Amniotic epithelial cell (primary cell): ENCODE data around the gene KLRG1.

Source experiments
- DNase-seq: peaks from one replicate; pipeline ENCODE4 v3.0.0-alpha.2; 2010; ENCODE audit warnings: low read depth

The KLRG1 gene

DNA sequence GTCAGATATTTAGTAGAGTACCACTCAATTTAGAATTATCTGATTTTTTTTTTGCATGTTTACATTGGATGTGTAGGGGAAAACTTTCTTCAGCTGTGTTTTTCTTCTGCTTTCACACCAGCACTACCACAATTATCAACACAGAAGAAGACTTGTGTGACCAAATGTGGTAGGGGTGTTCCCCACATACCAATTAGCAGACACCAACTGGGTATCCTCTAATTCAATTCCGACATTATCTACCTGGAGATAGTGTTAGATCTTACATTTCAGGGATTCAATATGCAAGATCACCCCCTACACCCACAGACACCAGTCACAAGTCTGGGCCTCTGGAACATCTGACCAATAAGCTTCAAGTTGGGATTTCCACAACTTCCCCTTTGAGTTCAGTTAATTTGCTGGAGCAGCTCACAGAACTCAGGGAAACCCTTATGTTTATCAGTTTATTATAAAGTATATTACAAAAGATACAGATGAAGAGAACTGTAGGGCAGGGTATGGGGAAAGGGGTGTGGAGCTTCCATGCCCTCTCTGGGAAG, 4.1 kb upstream of the KLRG1 start:
- DNase-seq, result no peak

DNA sequence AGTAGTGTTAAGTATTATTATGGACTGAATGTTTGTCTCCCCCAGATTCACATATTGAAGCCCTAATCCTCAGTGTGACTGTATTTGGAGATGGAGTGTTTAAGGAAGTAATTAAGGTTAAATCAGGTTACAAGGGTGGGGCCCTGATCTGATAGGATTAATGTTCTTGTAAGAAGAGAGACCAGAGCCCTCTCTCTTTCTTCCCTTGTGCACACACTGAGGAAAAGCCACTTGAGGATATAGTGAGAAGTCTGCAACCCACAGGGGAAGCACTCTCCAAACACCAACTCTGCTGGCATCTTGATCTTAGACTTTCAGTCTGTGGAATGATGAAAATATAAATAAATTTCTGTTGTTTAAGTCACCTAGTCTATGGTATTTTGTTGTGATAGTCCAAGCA, 2.2 kb upstream of the KLRG1 start:
- DNase-seq, result no peak

DNA sequence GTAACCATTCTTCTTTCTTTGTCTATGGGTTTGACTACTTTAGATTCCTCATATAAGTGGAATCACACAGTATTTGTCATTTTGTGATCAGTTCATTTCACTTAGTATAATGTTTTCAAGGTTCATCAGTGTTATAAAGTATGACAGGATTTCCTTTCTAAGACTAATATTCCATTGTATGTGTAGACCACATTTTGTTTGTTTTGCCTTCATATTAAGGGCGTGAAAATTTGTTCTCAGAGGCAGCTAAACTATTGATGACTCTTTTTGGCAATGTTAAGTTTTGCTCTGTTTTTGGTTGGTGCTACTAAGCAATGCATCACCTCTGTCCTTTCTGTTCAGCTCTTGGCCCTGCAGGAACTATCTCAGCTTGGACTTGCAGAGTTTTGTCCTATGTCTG, 1.7 kb upstream of the KLRG1 start:
- no peak for DNase-seq

DNA sequence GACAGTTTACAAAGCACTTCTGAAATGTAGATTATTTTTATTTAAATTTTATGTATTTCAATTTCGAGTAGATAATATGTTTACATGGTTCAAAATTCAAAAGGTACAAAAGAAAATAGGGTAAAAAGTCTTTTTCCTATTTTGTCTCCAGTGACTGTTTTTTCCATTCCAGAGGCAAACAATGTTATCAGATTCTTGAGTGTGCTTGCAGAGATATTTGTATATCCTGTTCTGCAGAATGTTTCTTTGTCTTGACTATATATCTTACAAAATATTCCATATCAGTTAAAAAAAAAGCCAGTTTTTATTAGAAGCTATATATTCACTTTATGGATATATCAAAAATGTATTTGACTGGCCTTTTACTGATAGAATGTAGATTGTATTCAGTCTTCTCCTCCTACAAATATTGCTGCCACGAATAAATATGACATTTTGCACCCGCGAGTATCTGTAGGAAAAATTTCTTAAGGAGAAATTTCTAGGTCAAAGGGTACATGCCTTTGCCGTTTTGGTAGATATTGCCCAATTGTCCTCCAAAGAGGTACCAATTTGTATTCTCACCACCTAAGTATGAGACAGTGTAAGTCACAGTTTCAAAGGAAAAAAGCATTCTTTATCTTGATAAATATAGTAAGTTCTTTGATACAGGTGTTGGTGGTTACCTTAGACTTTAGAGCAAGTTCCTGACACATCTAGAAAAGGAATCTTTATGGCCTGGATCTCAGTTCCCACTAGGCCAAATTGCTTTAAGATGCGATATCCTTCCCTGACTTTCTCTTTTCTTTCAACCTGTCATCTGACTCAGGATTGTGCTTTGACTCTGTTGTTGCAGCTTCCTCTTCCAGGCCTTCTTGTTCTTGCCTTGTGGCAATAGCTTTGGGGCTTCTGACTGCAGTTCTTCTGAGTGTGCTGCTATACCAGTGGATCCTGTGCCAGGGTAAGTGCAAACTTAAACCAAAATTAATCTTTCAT, 2.3 kb downstream of the KLRG1 start:
- no peak for DNase-seq

DNA sequence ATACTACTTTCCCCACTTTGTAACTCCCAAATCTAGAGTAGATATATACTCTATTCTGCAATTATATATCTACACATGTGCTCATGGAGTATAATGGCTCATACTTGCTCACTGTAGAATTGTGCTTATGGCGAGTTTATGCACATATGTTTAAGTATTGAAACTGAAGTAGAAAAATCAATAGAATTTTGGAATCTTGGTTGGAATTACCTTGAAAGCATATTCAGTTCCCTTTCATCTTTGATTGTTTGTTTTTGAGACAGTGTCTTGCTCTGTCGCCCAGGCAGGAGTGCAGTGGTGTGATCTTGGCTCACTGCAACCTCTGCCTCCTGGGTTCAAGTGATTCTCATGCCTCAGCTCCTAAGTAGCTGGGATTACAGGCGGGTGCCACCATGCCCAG, 4.5 kb downstream of the KLRG1 start:
- no peak for DNase-seq

DNA sequence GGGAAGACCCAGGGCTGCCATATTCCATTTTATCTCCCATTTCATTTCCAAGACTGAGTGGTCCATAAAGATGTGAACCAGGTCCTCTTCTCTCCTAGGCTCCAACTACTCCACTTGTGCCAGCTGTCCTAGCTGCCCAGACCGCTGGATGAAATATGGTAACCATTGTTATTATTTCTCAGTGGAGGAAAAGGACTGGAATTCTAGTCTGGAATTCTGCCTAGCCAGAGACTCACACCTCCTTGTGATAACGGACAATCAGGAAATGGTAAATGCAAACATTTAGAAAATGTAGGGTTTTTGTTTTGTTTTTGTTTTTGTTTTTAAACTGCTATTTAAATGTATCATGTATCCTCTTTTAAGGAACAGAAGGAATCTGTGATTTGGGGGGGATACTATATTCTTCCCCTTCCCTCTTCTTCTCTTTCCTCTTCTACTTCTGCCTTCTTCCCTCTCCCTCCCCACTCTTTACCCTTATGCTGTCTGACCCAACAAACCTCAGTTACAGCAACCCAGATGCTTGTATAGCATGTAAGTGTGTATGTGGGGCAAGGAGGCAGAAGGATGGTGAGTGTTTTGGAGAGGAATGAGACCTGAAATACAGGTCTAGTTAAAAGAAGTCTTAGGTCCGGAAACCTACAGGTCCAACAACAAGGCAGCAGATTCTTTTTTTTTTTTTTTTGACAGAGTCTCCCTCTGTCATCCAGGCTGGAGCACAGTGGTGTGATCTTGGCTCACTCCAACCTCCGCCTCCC, 5.9 kb downstream of the KLRG1 start:
- no peak for DNase-seq

DNA sequence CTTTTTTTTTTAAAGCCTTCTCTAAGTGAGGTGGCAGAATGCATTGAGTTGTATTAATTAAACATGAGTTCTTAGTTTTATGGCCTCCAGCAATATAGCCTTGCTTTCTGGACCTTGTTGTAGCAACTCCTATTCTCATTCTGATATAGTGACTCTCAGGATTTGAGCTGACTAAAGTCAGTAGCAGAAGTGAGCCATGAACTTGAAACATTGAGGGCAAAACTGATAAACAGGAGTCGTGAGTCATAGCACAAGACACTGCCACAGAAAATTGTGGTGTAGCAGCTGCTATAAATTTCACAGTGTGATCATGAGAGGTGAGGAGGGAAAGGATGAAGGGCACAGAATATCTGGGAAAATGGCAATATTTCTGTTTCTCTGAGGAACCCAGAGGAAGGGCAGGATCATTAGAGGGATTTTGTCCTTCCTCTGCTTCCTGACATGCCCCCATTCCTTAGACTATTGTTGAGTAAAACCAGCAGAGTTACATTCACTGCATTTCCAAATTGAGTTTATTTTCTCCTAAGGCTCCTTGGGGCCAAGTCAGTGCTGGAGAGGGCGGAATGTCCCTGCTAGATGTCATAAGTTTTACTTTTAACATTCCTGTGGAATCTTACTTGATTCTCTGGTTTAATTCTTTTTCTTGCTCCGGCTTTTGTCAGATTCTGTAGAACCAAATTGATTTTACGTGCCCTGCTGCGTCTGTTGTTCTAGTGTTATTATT, 7.5 kb downstream of the KLRG1 start:
- peak; percentile 60 for DNase-seq

DNA sequence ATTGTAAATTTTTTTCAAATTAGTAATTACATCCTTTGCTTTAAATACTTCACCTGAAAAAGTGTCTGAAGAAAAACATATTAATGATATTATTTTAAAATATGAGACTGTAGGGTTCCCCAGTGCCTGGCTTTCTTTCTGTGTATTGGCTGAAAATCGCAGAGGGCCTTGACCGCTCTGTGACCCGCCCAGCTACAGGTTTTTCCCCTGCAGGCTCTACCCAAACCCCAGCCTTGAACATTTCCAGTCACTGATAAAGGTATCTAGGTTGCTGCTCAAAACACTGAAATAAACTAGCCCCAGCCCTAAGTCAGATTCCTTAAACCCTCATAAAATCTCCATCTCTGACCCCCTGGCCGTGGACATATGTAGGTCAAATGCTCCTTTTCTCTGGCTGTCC, 11.9 kb downstream of the KLRG1 start:
- no peak for DNase-seq

DNA sequence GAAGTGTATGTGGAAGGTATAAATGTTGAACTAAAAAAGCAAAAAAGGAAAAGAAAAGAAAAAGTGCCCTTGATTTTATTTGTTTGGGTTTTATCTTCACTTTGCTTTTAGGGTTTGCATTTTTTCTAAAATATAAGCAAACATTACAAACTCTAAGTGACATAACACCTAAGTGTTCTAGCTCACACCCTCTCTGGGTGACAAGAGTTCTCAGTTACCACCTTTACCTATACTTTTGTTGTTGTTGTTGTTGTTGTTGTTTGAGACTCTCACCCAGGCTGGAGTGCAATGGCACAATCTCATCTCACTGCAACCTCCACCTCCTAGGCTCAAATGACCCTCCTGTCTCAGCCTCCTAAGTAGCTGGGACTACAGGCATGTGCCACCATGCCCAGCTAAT, 13.0 kb downstream of the KLRG1 start:
- DNase-seq, result no peak

DNA sequence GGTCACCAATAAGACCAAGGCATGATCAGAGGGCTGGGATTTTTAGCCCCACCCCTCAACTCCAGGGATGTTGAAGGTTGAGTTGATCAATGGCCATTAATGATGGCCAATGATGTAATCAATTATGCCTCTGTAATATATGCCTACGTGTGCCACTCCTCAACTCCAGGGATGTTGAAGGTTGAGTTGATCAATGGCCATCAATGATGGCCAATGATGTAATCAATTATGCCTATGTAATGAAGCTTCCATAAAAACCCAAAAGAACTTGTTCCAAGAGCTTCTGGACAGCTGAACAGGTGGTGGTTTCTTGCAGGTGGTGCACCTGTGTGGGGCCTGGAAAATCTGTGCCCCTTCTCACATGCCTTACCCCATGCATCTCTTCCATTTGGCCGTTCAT, 33.2 kb downstream of the KLRG1 start:
- DNase-seq, result no peak

DNA sequence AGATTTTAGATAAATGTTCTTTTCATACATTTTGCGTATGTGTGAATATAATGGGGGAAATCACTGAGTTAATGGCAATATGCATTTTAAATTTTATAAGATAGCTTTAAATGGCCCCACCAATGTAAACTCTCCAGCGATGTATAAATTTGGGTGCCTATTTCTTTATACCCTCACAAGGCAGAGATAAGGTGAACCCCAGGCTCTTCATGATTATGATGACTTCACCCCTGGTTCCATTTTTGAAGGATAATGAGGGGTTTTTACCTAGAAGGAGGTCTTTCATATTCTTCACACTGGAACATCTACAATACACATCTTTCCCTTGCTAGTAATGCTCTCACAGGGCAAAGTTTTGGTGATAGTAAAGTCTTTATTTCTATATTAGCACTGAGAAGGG, 35.2 kb downstream of the KLRG1 start:
- DNase-seq, result no peak

DNA sequence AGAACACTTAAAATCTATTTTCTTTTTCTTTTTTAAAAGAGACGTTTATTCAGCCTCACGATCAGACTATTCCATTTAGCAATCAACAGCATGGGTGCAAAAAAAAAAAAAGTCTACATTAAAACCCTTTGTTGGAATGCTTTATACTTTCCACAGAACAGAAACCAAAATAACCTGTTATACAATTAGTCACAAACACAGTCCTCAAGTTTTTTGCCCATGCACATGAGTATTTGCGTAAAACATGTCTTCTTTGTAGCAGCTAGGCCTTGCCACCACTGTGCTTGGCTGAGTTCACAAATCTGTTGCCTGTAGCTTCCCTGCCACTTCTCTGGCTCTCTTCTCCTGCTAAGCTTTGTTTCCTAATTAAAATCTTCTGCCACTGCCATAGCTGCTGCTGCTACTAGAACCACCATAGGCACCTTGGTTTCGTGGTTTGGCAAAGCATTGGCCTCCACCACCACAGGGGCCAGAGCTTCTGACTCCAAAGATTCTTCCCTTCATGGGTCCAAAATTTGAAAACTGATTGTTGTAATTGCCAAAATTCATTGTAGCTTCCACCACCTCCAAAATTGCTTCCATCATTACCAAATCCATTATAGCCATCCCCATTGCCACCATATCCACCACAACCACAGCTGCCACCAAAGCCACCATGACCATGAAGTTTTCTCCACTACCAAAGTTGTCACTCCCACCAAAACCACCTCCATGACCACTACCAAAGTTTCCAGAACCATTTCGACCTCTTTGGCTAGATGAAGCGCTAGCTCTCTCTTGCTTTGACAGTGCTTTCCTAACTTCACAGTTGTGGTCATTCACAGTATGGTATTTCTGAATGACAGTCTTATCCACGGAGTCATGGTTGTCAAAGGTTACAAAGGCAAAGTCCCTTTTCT, 38.1 kb downstream of the KLRG1 start:
- DNase-seq, result no peak

DNA sequence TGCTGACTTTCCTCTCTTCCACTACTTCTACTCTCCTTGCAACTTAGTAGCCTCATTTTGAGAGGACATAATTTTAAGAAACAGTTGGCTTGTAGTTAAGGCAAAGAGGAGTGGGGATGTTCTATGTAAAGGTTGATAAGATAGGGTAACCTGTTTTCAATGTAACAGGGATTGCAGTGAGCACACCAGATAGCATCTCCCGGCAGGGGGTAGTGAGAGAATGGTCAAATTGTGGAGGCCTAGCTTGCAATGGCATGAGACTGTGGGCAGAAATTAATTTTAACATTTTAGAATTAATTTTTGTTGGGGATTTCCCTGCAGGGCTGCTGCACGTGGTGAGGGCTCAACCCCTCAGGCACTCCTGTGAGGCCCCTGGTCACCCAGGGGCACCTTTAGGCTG, 41.4 kb downstream of the KLRG1 start:
- no peak for DNase-seq

DNA sequence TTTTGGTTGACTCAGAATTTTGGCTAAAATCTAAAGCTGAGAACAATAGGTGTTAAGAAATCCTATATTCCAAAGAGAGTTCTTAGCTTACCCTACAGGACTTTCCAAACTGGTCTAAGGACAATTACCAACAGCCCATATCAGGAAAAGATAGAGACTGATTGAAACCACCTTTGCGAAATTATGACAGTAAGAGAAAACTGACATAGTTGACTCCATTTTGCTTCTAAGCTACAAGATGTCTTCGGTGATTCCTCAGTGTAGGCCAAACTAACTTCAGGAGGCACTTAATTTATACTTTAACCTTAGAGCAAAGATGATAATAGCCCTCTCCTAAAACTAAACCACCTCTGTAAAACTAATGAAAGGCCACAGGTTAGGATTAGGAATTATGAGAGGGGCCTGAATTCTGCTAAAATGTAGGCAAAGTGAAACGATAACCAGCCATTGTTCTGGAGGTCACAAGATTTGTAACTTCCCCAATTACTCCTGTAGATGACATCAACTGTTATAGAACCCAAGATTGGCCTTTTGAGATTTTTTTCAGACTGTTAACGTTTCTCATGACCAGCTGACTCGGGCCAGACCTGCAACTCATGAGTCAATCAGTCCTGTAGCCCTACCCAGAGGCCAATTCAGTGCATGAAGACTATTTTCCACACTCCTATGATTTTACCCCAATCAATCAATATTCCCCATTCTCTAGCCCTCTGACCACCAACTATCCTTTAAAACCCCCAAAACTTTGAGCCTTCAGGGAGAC, 43.0 kb downstream of the KLRG1 start:
- no peak for DNase-seq

DNA sequence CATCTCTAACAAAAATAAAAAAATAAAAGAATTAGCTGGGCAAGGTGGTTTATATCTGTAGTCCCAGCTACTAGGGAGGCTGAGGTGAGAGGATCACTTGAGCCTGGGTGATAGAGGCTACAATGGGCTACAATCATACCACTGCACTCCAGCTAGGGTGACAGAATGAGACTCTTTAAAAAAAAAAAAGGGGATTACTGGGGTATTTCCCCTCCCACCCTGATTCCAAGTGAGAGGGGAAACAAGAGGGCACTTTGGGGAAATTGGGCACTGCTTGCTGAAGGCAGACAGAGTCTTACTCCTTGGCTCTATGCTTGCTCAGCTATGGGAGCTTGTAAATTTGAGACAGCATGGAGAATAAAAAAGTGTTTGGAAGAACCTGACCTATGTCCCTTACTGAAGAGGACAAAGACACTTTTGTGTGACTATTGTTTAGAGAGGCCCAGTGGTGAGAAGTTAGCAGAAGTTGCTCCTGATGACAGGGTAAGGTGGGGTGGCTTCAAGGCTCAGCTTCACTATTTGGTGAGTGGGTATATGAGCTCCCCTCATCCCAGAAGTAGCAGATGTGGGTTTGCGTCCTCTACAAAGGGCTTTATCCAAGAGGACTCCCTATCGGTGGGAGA, 44.0 kb downstream of the KLRG1 start:
- DNase-seq, result no peak

DNA sequence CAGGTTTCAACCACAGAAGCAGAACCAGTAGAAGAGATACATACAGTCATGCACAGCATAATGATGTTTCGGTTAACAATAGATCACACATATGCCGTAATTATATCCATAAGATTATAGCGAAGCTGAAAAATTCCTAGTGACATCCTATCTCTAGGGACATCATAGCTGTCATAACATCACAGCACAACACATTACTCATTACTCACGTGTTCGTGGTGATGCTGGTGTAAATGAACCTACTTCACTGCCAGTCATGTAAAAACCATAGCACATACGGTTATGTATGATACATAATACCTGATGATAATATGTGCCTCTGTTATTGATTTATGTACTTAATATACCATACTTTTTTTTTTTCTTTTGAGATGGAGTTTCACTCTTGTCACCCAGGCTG, 44.7 kb downstream of the KLRG1 start:
- DNase-seq, result no peak

DNA sequence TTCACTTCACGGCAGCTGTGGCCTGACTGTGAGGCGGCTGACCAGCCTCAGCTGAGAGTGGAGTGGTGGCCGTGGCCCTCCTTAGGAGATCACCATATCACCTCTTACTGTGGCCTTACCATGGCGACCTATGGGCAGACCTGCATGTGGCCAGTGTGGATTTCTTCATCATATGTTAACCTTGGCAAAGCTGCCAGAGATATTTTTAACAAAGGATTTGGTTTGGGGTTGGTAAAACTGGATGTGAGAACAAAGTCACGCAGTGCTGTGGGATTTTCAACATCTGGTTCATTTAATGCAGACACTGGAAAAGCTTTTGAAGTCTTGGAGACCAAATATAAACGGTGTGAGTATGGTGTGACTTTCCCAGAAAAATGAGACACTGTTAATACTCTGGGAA, 46.9 kb downstream of the KLRG1 start:
- DNase-seq, result no peak

DNA sequence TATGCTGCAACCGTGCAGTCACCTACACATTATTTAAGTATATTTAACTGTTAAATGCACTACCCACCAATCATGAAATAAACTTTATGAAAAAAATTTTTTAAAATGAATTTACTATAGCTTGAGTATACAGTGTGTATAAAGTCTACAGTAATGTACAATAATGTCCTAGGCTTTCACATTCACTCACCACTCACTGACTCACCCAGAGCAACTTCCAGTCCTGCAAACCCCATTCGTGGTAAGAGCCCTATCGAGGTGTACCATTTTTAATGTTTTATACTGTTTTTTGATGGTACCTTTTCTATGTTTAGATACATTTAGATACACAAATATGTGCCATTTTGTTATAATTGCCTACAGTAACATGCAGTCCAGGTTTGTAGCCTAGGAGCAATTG, 48.1 kb downstream of the KLRG1 start:
- DNase-seq, result no peak

DNA sequence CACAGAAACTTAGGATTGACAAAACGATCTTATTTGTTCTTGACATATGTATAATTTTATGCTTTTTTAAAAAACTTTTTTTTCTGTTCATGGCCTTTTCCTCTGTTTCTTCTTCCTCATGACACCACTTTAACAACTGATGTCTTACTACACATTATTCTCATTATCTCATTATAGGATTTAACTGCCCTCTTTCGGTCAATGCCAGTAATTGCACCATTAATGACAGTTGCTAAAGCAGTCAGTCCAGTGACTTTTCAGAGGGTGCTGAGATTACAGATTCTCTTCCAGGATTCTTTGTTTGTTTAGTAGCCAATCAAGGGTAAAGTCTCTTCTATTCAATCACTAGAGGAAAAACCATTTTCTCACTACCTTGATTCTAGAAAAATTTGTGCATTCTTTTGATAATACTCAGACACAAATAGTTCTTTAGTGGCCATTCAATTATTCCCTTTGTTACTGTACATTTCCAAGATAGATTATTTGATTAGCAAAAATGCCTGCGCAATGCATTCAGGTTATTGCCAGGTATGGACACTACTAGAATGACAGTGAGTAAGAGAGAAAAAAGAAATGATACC, 50.1 kb downstream of the KLRG1 start:
- DNase-seq, result peak; percentile 42
